GM21528 (cell line): Measurements from ENCODE around the gene TFDP1.

Source experiments
- ATAC-seq: cut with Tn5 transposase; IDR thresholded peaks from one replicate; pipeline ENCODE4 v1.9.1; 2021; ENCODE audit warnings: mild to moderate bottlenecking, moderate library complexity; ENCODE audit not compliant: unreplicated experiment, low FRiP score

Gene TFDP1, protein sequence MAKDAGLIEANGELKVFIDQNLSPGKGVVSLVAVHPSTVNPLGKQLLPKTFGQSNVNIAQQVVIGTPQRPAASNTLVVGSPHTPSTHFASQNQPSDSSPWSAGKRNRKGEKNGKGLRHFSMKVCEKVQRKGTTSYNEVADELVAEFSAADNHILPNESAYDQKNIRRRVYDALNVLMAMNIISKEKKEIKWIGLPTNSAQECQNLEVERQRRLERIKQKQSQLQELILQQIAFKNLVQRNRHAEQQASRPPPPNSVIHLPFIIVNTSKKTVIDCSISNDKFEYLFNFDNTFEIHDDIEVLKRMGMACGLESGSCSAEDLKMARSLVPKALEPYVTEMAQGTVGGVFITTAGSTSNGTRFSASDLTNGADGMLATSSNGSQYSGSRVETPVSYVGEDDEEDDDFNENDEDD

DNA sequence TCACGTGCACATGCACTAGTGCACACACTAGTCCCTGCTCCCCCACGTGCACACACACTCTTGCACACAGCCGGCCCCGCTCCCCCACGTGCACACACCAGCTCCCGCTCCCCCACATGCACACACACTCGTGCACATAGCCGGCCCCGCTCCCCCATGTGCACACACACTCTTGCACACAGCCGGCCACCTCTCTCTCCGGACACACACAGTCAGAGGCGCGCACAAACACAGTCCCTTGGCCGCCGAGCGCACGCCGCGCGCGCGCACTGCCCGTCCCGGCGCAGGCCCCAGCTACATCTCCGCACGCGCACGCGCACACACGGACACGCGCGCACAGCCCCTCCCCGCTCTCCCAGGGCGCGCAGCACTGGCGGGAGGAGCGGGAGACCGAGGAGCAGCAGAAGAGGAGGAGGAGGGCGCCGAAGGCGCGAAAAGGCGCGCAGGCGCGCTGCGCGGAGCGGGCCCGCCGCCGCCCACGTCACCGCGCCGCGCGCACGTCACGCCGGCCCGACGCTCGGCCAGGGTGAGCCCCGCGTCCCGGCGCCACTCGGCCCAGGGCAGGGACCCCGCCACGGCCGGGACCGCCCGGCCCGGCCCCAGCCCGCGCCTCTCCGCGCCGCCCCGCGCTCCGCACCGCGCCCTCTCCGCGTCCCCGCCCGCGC is at the start of gene TFDP1:
TSS of gene TFDP1 (plus strand) at position 549 of the 665 bp plus-strand sequence. CDS start 1,085 bp downstream, outside the sequence.
- peak; percentile 89 for ATAC-seq

DNA sequence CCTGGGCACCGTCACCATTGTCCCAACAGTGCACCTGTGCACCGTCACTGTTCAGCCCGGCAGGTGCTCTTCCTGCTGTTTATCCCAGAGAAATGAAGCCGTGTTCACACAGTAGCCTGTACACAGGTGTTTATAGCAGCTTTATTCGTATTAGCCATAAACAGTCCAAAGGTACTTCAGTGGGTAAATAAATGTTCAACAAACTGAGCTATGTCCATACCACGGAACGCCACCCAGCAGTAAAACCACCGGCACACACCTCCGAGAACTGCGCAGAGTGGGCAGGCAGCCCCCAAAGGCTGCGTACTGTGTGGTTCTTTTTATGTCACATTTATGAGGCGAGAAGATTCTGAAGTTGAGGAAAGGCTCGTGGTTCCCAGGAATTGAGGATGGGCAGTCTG is 49.2 kb upstream of the TFDP1 start:
- ATAC-seq: no peak

DNA sequence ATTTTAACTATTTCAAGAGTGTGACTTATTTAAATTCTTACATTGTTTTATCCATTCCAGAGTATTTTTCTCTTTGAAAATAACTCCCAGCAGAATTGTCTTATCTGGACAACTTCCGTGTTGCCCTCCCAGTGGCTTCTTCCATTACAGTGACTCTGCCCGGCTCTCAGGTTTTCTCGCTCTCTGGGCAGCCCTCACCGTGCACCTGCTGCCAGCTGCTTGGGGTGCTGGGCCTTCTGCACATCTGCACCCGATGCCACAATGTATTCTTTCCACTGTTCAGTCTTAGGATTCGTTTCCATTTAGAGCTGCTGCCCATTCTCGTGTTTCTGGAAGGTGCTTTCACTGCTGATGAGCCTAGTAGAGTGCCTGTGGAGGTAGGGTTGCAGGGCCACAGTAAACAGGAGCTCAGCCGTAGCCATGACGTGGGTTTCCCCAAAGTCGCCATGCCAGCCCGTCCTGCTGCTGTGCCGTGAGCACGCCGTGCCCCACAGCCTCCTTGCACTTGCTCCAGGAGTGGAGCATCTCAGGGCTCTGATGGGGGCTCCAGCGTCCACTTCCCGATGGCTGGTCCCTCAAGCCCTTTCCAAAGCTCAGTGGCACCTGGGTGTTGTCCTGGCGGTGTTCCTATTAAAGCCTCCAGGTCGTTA is 48.0 kb upstream of the TFDP1 start:
- no peak for ATAC-seq

DNA sequence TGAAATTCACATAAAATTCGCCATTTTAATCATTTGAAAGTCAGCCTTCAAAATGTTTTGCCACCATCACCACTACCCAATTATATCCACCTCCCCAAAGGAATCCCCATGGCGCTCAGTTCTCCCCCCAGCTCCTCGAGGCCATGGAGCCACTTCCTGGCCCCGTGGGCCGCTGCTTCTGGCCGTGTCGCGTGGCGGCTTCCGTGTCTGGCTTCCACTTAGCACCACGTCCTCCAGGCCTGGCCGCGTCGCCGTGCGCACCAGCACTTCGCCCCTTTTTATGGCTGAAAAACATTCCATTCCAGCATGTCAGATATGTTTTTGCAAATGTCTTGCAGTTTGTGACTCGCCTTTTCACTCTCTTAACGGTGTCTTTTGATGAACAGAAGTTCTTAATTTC is 47.3 kb upstream of the TFDP1 start:
- ATAC-seq: no peak

DNA sequence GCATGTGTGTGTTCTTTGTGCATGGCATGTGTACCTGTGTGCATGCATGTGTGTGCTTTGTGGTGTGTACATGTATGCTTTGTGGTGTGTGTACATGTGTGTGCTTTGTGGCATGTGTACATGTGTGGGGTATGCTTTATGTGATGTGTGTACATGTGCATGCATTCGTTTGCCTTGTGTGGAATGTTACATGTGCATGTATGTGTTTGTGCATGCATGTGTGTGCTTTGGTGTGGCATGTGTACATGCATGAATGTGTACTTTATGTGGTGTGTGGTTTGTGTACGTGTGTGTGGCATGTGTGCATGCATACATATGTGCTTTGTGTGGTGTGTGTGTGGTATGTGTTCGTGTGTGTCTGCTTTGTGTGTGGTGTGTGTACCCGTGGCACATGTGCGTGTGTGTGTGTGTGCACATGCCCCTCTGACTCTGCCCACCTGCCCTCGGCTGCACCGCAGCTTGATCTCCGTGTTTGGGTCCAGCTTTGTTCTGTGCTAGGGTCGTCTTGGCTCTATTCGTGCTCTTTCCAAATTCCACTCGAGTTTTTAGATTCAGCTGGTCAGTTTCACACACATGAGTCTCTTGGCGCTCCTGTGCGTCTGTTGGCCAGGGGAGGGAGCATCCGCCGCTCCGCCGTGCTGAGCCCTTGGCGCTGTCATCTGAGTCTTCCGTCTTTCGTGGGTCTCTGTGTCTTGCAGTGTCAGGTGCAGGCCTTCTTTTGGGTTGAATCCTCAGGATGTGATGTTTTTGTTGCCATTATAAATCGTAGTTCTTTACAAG is 46.5 kb upstream of the TFDP1 start:
- no peak for ATAC-seq

DNA sequence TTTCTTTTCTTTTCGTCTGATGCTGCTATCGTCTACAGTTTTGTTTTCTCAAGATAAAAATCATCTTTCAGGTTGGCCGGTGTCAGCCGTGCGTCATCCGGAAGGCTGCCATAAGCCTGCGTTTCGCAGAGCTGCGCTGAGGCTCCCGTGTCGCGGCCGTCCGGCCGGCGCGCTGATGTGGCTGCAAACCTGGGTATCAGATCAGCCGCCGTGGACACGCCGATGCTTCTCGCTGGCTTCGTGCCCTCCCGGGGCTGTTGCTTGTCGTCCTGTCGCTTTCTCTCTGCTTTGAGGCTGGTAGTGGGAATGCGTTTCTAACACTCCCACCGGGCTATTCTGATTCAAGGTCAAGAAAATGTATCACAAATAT is 45.9 kb upstream of the TFDP1 start:
- no peak for ATAC-seq

DNA sequence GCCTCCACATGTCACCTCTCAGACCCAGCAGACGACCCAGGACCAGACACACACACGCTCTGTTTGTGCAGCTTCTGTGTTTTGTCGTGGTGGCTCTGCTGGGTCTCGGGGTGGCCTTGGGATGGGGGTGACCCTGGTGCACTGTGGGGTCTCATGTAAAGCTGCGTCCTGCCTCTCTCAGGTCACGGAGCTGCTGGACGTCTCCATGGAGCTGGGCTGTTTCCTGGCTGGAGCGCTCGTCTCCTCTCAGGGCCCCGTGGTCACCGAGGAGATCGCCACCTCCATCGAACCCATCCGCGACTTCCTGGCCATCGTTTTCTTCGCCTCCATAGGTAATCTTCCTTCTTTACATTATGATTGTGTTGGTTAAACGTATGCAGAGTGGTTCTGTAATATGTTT is 45.4 kb upstream of the TFDP1 start:
- no peak for ATAC-seq

DNA sequence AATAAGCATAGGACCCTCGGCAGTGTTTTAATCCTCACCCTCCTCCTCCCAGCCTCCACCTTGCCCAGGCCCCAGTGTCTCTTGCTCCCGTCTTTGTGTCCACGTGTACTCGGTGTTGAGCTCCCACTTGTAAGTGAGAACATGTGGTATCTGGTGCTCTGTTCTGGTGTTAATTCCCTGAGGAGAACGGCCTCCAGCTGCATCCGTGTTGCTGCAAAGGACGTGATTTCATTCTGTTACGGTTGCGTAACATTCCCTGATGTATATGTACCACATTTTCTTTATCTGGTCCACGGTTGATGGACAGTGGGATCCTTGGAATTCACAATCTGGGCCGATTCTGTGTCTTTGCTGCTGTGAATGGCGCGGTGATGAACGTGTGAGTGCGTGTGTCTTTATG is 44.7 kb upstream of the TFDP1 start:
- no peak for ATAC-seq

DNA sequence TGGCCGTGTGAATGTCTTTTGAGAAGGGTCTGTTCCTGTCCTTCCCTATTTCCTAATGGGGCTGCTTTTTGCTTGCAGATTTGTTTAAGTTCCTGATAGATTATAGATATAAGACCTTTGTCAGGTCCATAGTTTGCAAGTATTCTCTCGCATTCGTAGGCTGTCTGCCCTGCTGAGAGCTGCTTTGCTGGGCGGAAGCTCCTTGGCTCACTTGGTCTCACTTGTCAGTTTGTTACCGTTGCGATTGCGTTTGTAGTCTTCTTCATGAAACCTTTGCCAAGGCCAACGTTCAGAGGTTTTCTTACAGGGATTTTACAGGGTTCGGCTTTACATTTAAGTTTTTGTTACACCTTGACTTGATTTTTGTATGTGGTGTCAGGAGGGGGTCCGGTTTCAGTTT is 44.0 kb upstream of the TFDP1 start:
- ATAC-seq: no peak

DNA sequence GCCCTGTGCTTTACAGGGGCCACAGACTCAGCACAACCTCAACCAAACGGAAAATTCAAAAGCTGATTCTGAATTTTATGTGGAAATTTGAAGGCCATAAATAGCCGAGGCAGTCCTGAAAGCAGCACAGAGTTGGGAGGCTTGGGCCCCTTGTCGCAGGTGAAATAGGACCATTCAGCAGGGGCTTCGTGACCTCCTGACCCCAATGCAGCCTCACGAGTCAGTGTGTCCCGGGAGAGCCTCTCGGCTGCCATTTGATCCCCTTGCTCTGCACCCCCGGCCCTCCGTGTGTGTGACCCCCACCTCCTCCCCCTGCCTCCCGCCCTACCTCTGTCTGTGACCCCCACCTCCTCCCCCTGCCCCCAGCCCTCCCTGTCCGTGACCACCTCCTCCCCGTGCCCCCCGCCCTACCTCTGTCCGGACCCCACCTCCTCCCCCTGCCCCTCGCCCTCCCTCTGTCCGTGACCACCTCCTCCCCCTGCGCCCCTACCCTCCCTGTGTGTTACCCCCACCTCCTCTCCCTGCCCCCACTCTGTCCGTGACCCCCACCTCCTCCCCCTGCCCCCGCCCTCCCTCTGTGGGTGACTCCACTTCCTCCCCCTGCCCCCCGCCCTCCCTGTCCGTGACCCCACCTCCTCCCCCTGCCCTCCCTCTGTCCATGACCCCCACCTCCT is 41.7 kb upstream of the TFDP1 start:
- ATAC-seq: no peak

DNA sequence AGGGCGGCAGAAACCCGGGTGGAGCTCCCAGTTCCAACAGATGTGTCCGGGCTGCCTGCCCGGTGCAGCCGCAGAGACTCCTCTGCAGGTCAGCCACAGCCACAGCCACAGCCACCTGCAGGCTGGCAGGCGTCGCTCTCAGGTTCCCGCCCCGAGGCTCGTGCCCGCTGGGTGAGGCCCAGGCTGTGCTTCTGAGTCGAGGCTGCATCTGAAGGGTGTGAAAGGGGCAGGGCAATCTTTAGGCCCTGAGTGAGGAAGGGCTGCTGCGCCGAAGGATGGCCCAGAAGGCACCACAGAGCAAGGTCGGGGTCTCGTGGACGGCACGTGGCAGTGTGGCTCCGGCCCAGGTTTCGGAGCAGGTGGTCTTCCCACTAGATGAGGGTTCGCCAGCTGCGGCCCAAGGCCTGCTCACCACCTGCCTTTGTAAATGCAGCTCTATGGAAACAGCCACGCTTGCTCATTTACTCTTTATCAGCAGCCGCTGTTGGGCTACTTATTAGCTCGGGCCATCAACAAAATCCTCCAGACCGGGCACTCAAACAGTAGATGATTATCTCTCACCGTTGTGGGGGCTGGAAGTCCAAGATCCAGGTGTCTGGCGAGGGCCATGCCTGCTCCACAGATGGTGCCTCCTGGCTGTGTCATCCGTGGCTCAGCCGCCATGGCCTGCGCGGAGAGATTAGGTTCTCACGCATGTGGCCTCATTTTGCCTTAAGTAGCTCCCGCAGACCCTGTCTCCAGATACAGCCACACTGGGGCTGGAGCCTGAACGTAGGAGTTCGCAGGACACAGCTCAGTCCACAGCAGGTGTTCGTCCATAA is 40.3 kb upstream of the TFDP1 start:
- no peak for ATAC-seq

DNA sequence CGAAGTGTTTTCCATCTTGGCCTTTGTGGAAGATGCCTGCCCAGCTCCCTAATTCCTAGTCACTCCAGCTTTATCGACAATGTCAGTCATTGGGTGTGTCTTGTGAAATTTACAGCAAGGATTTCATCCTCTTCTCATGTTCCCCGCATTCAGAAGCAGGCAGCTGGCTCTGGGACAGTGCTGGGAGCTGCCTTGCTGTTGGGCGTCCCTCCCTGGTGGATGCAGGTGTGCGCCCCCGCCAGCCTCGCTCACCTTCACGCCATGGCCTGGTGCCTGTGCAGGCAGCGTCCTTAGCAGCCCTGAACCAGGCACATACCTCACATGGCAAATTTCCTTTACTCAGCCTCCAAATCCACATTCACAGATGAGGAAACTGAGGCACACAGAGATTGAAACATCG is 39.7 kb upstream of the TFDP1 start:
- no peak for ATAC-seq

DNA sequence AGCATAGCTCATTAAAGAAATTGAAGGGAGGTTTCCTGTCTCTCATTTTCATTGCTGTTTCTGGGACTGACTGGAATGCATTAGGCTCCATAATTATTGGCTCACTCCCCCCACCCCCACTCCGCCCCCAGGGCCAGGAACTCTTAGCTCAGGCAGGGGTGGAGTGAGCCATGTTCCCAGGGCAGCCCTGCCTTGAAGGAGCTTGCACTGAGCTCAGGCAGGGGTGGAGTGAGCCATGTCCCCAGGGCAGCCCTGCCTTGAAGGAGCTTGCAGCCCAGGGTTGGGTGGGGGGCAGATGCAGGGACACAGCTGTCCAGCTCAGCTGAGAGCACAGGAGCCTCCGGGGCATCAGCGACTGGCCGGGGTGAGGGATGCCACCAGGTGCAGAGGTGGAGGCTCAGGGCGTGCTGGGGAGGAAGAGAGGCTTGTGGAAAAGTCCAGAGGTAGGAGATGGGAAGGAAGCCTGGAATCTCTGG is 39.1 kb upstream of the TFDP1 start:
- ATAC-seq: no peak

DNA sequence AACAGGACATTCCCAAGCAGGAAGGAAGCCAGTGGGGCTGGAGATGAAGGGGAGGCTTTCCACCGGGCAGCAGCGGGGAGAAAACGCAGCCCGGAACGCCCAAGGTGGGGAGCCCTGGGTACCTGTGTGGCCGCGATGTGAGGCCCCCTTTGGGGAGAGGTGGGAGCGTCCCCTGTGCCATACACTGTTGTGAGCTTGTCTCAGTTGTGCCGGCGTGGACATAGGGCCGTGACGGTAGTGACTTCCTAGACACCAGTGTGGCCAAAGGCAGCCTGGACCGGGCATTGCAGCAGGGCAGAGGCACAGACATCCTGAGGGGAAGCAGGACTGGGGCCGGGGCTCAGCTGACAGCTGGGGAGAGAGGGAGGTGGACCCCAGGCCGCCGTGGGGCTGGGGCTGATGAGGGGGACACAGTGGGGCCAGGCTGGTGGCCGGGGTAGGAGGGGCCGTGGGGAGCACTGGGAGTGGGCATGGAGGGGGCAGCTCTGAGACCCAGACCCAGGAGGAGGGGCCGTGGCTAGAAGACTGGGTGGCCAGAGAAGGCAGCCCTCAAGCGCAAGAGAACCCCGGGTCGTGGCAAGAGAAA is 38.5 kb upstream of the TFDP1 start:
- no peak for ATAC-seq

DNA sequence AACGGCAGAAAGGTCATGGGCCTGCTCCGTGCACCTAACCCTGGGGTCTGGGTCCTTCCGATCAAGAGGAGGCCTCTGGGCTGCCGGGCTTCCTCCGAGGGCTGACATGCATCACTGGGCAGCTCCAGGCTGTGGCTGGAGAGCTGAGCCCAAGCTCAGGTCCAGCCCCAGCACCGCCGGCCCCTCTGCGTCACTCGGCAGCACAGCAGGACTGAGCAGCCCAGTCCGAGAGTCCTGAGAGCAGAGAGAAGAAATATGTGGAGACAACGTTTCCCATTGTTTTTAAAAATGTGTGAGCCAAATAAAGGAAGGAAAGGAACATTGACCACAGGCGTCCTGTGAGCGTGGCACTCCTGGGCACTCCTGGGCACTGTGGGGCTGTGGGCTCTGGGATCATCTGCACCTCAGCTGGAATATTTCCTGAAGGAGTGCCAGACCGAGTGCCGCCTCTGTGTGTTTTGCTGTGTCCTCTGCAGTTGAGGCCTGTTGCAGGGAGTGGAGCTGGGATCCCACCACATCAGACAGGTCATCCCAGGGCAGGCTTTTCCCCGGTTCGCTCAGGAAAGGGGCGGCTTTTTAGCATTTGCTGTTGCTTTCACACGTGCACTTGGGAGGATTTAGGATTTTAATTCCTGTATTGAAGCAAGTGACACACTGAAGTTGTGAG is 37.8 kb upstream of the TFDP1 start:
- no peak for ATAC-seq

DNA sequence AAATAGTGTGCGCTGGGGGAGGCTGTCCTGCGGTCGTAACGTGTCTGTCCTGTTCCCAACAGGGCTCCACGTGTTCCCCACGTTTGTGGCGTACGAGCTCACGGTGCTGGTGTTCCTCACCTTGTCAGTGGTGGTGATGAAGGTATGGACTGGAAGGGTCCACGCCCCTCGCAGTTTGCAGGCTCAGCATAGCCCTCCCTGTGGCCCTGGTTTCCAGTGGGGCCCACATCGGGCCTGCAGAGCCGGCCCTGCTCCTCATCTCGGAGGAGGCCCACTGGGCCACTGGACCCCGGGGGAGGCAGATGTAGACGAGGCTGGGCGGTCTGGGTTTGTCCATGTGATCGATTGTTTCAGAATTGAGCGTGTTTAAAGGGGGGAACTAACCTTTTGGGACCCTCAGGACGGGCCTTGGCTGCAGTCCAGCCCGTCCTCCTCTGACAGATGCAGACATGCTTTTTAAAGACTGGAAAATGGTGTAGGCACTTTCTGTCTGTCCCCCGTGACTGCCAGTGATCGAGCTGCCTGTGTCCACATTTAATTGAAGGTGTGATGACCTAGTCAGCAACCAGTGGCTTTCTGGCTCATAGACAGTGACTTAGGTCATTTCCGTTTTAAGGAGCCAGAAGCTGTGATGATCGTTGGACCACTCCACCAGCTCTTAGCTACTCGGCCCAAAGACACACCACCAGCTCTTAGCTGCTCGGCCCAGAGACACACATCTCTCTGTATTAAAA is 37.1 kb upstream of the TFDP1 start:
- ATAC-seq: no peak

DNA sequence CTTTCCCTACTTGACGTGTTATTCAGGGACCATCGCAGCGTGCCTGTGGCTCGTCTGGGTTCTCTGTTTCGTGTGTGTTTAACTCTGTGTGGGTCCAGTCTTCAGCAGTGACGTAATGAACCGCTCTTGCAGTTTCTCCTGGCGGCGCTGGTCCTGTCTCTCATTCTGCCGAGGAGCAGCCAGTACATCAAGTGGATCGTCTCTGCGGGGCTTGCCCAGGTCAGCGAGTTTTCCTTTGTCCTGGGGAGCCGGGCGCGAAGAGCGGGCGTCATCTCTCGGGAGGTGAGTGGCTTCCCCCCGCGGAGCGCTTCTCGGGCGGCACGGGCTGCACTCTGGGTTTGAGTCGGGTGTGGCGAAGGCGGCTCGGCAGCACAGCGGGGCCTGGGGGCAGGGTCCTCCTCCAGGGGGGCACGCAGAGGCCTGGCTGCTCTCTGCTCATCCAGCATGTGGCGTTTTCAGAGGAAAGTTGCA is 36.3 kb upstream of the TFDP1 start:
- ATAC-seq: no peak
